SK-N-SH treated with all-trans-retinoic acid at 6 μM for 48 hours (cell line): Measurements from ENCODE around the gene RPA3.
A peak's percentile ranks its signal among the peaks of the same experiment; 100 is the strongest.

Source experiments
- ATAC-seq: fragments of 200-7000 bp; cut with Tn5 transposase; 3 replicates; pipeline ENCODE4 v1.9.1; 2020; ENCODE audit warnings: mild to moderate bottlenecking, moderate library complexity
- BACH2 ChIP-seq: fragments of 250-450 bp; sonication (Bioruptor Pico); IDR thresholded peaks from 2 replicates; pipeline ENCODE4 v1.9.0; 2021; ENCODE audit warnings: mild to moderate bottlenecking, borderline replicate concordance
- CREB5 ChIP-seq: fragments of 250-450 bp; sonication (Bioruptor Pico); IDR thresholded peaks from 2 replicates; pipeline ENCODE4 v1.5.1; 2020; ENCODE audit warnings: low read depth, mild to moderate bottlenecking, moderate library complexity
- CSRNP3 ChIP-seq: fragments of 250-450 bp; sonication (Bioruptor Pico); IDR thresholded peaks from 2 replicates; pipeline ENCODE4 v1.5.1; 2021; ENCODE audit warnings: mild to moderate bottlenecking, moderate library complexity
- GLIS3 ChIP-seq: fragments of 250-450 bp; sonication (Bioruptor Pico); IDR thresholded peaks from 2 replicates; pipeline ENCODE4 v1.5.0; 2020; ENCODE audit warnings: mild to moderate bottlenecking, moderate library complexity
- ISL1 ChIP-seq: fragments of 250-450 bp; sonication (Bioruptor Pico); IDR thresholded peaks from 2 replicates; pipeline ENCODE4 v2.1.2; 2022; ENCODE audit warnings: mild to moderate bottlenecking, moderate library complexity
- OSR1 ChIP-seq: fragments of 250-450 bp; sonication (Bioruptor Pico); IDR thresholded peaks from 2 replicates; pipeline ENCODE4 v1.8.0; 2022; ENCODE audit warnings: moderate library complexity, mild to moderate bottlenecking, inconsistent platforms
- POU6F1 ChIP-seq: fragments of 250-450 bp; sonication (Bioruptor Pico); IDR thresholded peaks from 2 replicates; pipeline ENCODE4 v1.8.0; 2021; ENCODE audit warnings: low read depth, mild to moderate bottlenecking, moderate library complexity, borderline replicate concordance
- PPARA ChIP-seq: fragments of 250-450 bp; sonication (Bioruptor Pico); IDR thresholded peaks from 2 replicates; pipeline ENCODE4 v1.5.0; 2020; ENCODE audit warnings: mild to moderate bottlenecking, borderline replicate concordance
- RARB ChIP-seq: fragments of 250-450 bp; sonication (Bioruptor Pico); IDR thresholded peaks from 2 replicates; pipeline ENCODE4 v1.8.0; 2021; ENCODE audit warnings: mild to moderate bottlenecking, moderate library complexity
- SNAI2 ChIP-seq: fragments of 250-450 bp; sonication (Bioruptor Pico); IDR thresholded peaks from 2 replicates; pipeline ENCODE4 v1.5.0; 2020; ENCODE audit warnings: mild to moderate bottlenecking, moderate library complexity
- TCF4 ChIP-seq: fragments of 250-450 bp; sonication (Bioruptor Pico); IDR thresholded peaks from 2 replicates; pipeline ENCODE4 v1.8.0; 2021; ENCODE audit warnings: mild to moderate bottlenecking, moderate library complexity, borderline replicate concordance
- TOX ChIP-seq: fragments of 250-450 bp; sonication (Bioruptor Pico); IDR thresholded peaks from 2 replicates; pipeline ENCODE4 v1.8.0; 2021; ENCODE audit warnings: mild to moderate bottlenecking, moderate library complexity, borderline replicate concordance
- TSHZ2 ChIP-seq: fragments of 250-450 bp; sonication (Bioruptor Pico); IDR thresholded peaks from 2 replicates; pipeline ENCODE4 v1.5.0; 2020; ENCODE audit warnings: mild to moderate bottlenecking, moderate library complexity
- ZFP3 ChIP-seq: fragments of 250-450 bp; sonication (Bioruptor Pico); IDR thresholded peaks from 2 replicates; pipeline ENCODE4 v1.5.0; 2020; ENCODE audit warnings: mild to moderate bottlenecking, moderate library complexity
- ZFP30 ChIP-seq: fragments of 450-650 bp; formaldehyde crosslinking; IDR thresholded peaks from 2 replicates; pipeline ENCODE4 v1.5.0; 2022; ENCODE audit warnings: mild to moderate bottlenecking, moderate library complexity
- ZNF565 ChIP-seq: fragments of 450-650 bp; formaldehyde crosslinking; conservative IDR thresholded peaks from 2 replicates; pipeline ENCODE4 v1.5.0; 2020; ENCODE audit warnings: low read depth, mild to moderate bottlenecking, moderate library complexity
- ZNF70 ChIP-seq: fragments of 450-650 bp; formaldehyde crosslinking; IDR thresholded peaks from 2 replicates; pipeline ENCODE4 v1.5.0; 2020; ENCODE audit warnings: mild to moderate bottlenecking, moderate library complexity
- ZNF8 ChIP-seq: fragments of 450-650 bp; formaldehyde crosslinking; IDR thresholded peaks from 2 replicates; pipeline ENCODE4 v1.5.0; 2020; ENCODE audit warnings: mild to moderate bottlenecking, moderate library complexity

Gene RPA3

GRCh38 chr7:7713730-7714129 is 4.7 kb downstream of the RPA3 start:
- TF ChIP-seq CREB5 (CRISPR knock-in tag): no peak
- ATAC-seq: no peak

- no peak for ATAC-seq
- peak; percentile 70; the same call in 1 of the 2 replicates for TF ChIP-seq ZNF8 (CRISPR knock-in tag)
- TF ChIP-seq GLIS3 (CRISPR knock-in tag): no peak
Observed at GRCh38 chr7:7710469-7710868, 7.9 kb downstream of the RPA3 start.

GRCh38 chr7:7709291-7709690 is 9.1 kb downstream of the RPA3 start:
- no peak for TF ChIP-seq TCF4
- no peak for TF ChIP-seq ZFP30 (CRISPR knock-in tag)
- TF ChIP-seq SNAI2 (CRISPR knock-in tag): no peak
- TF ChIP-seq ZFP3 (CRISPR knock-in tag): no peak
- no peak for TF ChIP-seq BACH2
- no peak for TF ChIP-seq ZNF565 (CRISPR knock-in tag)
- no peak for TF ChIP-seq OSR1 (CRISPR knock-in tag)
- TF ChIP-seq TSHZ2 (CRISPR knock-in tag): no peak
- no peak for ATAC-seq

GRCh38 chr7:7707806-7708205 is 10.6 kb downstream of the RPA3 start:
- ATAC-seq: peak; percentile 66
- TF ChIP-seq CSRNP3 (CRISPR knock-in tag) (no peak), ISL1 (peak; percentile 41; the same call in 1 of the 2 replicates), PPARA (CRISPR knock-in tag) (no peak), ZNF70 (0 out of 2 replicates have a peak, but pooled peaks have one; percentile 6), POU6F1 (CRISPR knock-in tag) (peak; percentile 25; the same call in 1 of the 2 replicates)

GRCh38 chr7:7707246-7707645 is 11.2 kb downstream of the RPA3 start:
- ATAC-seq: no peak
- TF ChIP-seq ZFP3 (CRISPR knock-in tag) (no peak), TCF4 (no peak), CREB5 (CRISPR knock-in tag) (no peak), PPARA (CRISPR knock-in tag) (no peak), TOX (CRISPR knock-in tag) (no peak), RARB (CRISPR knock-in tag) (no peak)
- TF ChIP-seq, all 23 proteins: peak for 0
